Body of pancreas (tissue), 4 donors: ENCODE results near the gene NEDD4L. TPM values are rescaled to one million over a fixed set of nuclear protein-coding genes. Genes with fewer than 3 reads are reported as not detected.

Experiments used
- ATAC-seq: fragments of 150-250 bp; one replicate; pipeline ENCODE4 v1.9.1; 2016
- DNase-seq, 4 donors: peaks; one replicate each; pipeline ENCODE4 v3.0.0-alpha.2; 2019
- H3K27ac ChIP-seq, 4 donors: fragments of 200-600 bp; sonication (generic); 1 replicate in 3 of 4; 2 replicates in 1 of 4; pipeline versions ENCODE4 v1.5.1 to v1.6.1; 2016 to 2019; ENCODE audit warnings: mild to moderate bottlenecking in 1 of 4, mixed read lengths in 1 of 4, moderate library complexity in 1 of 4
- H3K27me3 ChIP-seq, 2 donors: fragments of 200-600 bp; sonication (generic); one replicate each; pipeline ENCODE4 v1.6.0; 2016; ENCODE audit warnings: mild to moderate bottlenecking in 1 of 2
- H3K36me3 ChIP-seq, 2 donors: fragments of 200-600 bp; sonication (generic); replicated peaks in 1 of 2; 2 replicates each; pipeline ENCODE4 v1.5.1; 2016; ENCODE audit warnings: low read depth in 2 of 2; ENCODE audit not compliant: insufficient read depth in 1 of 2
- H3K4me1 ChIP-seq: fragments of 200-600 bp; sonication (generic); one replicate; pipeline ENCODE4 v1.6.0; 2016
- H3K4me3 ChIP-seq, 2 donors: fragments of 200-600 bp; sonication (generic); 1 replicate in 1 of 2; 2 replicates in 1 of 2; pipeline ENCODE4 v1.5.1; 2016 to 2019
- H3K9me3 ChIP-seq, 3 donors: fragments of 200-600 bp; sonication (generic); 1 replicate in 2 of 3; 2 replicates in 1 of 3; pipeline ENCODE4 v1.5.1; 2016
- POLR2A ChIP-seq, 3 donors: fragments of 450-650 bp; IDR thresholded peaks; one replicate each; pipeline ENCODE4 v1.6.1; 2016; ENCODE audit warnings: antibody characterized with exemption in 3 of 3, mild to moderate bottlenecking in 2 of 3
- WGBS, 2 donors: methylation state at CpG; one replicate each; pipeline ENCODE4 v1.1.5; 2017; 5-methylcytosine and 5-hydroxymethylcytosine counted together
- intact Hi-C: fragments of 100-400 bp; cut with DNase I; formaldehyde crosslinking; loops from one replicate; pipeline ENCODE4 v1.15.1; 2023
- microRNA counts, 2 donors: library from miRNA; unstranded; fragments of <30 nt; microRNA quantifications; one replicate each; lab custom pipeline; 2017
- microRNA-seq, 2 donors: library from miRNA; unstranded; fragments of <30 nt; microRNA quantifications; one replicate each; pipeline ENCODE4, GENCODE V29; 2016; ENCODE audit warnings: borderline number of aligned reads in 2 of 2, borderline replicate concordance in 2 of 2
- small RNA-seq: library from RNA; depleted of rRNA; stranded (forward); fragments of <200 nt; gene quantifications from one replicate; pipeline ENCODE3, GENCODE V24; 2016
- total RNA-seq, 2 donors: library from RNA; depleted of rRNA; stranded (reverse); fragments of >200 nt; gene quantifications; one replicate each; pipeline ENCODE4 v1.1.0, GENCODE V29; 2016
- TF ChIP-seq, protein P1 (sequence below), 7 experiments: fragments of 450-650 bp in 4 of 7; fragments of 200-600 bp in 3 of 7; sonication (generic) in 3 of 7; IDR thresholded peaks; one replicate each; pipeline ENCODE4 v1.5.1; 2016 to 2019; ENCODE audit warnings: antibody characterized with exemption in 7 of 7

The NEDD4L gene
- total RNA-seq, 2 donors from 2014 or later = 105 to 108 TPM

DNA sequence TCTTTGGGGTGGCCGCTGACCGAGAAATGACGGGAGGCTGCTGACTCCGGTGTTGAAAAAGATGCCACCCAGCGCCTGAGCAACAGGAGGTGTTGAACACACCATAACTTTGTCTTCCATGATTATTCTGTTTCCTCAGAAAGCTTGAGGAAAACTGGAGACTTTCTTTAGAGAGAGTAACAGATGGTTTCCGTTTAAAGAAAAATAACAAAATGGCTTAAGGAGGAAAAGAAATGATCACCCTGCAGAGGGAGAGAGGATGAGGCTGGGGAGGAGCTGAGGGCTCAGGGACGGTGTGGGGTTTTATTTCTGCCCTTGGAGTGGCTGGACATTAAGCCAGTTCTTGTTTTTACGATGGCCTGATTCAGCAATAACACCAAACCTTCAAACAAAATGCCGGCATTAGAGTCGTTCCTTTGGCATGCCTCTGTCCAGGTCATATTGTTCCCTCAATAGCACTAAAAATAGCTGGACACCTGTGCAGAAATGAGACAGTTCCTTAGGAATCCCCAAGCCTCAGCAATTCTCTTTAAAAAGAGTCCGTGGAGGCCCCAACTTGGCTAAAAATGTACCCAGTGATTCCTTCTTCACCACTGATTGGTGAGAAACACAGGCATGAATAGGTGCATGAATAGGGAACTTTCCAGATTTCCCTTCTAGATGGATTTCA, 402.5 kb downstream of the NEDD4L start:
- H3K36me3 ChIP-seq = no peaks in the 10 kb centered on the region
- DNase-seq (no peak), ATAC-seq (no peak)
- no peaks in the 10 kb centered on the region for H3K4me1 ChIP-seq
- H3K9me3 ChIP-seq = no peaks in the 10 kb centered on the region
- H3K27ac ChIP-seq = no peak overlapping the region
- WGBS, 2 donors = 82 to 88% methylated on average over 11 of the region's 11 CpGs
- no peaks in the 10 kb centered on the region for H3K27me3 ChIP-seq
- no peak for TF ChIP-seq POLR2A (IDR thresholded peaks at IDR 0.05)
- TF ChIP-seq, protein P1, sequence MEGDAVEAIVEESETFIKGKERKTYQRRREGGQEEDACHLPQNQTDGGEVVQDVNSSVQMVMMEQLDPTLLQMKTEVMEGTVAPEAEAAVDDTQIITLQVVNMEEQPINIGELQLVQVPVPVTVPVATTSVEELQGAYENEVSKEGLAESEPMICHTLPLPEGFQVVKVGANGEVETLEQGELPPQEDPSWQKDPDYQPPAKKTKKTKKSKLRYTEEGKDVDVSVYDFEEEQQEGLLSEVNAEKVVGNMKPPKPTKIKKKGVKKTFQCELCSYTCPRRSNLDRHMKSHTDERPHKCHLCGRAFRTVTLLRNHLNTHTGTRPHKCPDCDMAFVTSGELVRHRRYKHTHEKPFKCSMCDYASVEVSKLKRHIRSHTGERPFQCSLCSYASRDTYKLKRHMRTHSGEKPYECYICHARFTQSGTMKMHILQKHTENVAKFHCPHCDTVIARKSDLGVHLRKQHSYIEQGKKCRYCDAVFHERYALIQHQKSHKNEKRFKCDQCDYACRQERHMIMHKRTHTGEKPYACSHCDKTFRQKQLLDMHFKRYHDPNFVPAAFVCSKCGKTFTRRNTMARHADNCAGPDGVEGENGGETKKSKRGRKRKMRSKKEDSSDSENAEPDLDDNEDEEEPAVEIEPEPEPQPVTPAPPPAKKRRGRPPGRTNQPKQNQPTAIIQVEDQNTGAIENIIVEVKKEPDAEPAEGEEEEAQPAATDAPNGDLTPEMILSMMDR (IDR thresholded peaks at IDR 0.05) = no peak
- H3K4me3 ChIP-seq = no peak overlapping the region
- intact Hi-C loops = no loop called here

DNA sequence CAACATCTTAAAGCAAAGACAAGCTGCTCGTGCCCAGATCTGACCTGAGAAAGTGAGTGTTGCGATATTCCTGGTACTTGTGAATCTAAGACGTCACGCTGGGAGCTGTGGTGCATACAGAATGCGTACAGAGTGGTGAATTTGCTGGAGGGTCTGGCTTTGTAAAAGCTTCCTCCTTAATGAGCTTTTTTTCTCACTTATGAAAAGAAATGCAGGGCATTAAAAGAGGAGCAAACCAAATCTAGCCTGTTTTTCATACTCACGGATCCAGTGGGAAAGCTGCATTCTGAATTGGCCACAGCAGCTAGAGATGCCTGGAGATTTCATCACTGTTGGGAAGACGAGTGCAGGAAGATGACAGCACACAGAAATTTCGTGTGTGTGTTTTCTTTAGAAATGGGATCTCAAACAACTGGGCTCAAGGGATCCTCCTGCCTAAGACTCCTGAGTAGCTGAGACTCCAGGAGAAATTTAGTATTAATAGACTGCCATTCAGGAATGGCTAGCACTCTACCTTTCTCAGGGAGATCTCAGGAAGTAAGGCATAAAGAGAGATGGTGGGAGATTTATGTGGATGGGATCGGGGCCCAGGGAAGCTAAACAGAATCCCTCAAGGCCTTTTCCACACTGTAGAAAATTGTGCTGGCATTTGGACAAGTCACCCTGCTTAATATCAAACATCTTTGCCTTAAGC, 403.5 kb downstream of the NEDD4L start:
- 79% methylated on average over 9 of the region's 9 CpGs for WGBS, 2 donors
- no peak for DNase-seq
- Histone ChIP-seq H3K4me3 (no peak overlapping the region), H3K9me3 (no peaks in the 10 kb centered on the region), H3K36me3 (no peaks in the 10 kb centered on the region), H3K27ac (no peak overlapping the region), H3K27me3 (no peaks in the 10 kb centered on the region), H3K4me1 (no peaks in the 10 kb centered on the region)
- no peak for ATAC-seq
- intact Hi-C loops = no loop called here
- TF ChIP-seq, protein P1 (IDR thresholded peaks at IDR 0.05) = no peak
- TF ChIP-seq POLR2A (IDR thresholded peaks at IDR 0.05) = no peak

DNA sequence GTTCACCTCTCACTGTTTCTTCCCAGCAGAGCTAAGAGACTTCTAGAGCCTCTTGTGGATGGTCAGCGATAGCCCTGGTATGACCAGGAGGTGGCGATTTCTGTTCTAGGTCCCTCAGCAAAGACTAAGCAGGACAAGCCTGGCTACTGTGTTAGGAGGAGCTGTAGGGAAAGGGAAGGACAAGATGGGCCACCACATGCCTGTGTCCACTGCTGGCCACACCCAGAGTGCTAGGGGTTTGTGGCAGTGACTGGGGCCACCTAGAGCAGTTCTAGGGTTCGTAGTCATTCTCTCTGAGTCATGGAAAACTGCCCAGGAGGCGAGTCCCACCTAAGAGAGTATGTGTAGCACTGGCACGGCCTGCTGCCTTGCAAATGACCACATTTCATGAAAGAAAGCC, 405.4 kb downstream of the NEDD4L start:
- DNase-seq (no peak), ATAC-seq (no peak)
- 67 to 79% methylated on average over 5 of the region's 5 CpGs for WGBS, 2 donors
- TF ChIP-seq, protein P1 (IDR thresholded peaks at IDR 0.05) = no peak
- no peak for TF ChIP-seq POLR2A (IDR thresholded peaks at IDR 0.05)
- intact Hi-C loops = no loop called here
- Histone ChIP-seq H3K36me3 (no peaks in the 10 kb centered on the region), H3K9me3 (no peaks in the 10 kb centered on the region), H3K4me1 (no peaks in the 10 kb centered on the region), H3K27me3 (no peaks in the 10 kb centered on the region), H3K4me3 (no peak overlapping the region), H3K27ac (no peak overlapping the region)

MicroRNAs encoded within 50 kb of the gene (microRNA counts, 767-probe panel; counts per million panel counts)
- 0 to 736 counts per million in 2 donors for microRNA hsa-miR-122-5p (lab: Ali Mortazavi, UCI)

Small RNA genes lying within 50 kb of the gene (microRNA-seq; reads per million reads assigned to microRNA genes)
- gene MIR3591 = 0 reads per million in 2 donors

Small RNA genes lying within 50 kb of the gene (small RNA-seq; reads per million reads assigned to genes)
- gene HMGN1P30 (not detected), gene MIR3591 (not detected)

Other genes starting within 250 kb of the NEDD4L start
- 10 to 100 TPM; 18.5 to 41.5 TPM for gene ATP8B1, start 240.9 kb upstream of the NEDD4L start, total RNA-seq